Caco-2 (cell line): ENCODE measurements around the gene INAVA. TPM values are rescaled to one million over a fixed set of nuclear protein-coding genes. Genes with fewer than 3 reads are reported as not detected.

Experiments
- BruUV-seq: library from RNA; stranded (reverse); fragments of 400-500 nt; replicated peaks from 2 replicates; lab custom pipeline; 2021; lab: Mats Ljungman, UMichigan
- CTCF ChIA-PET: fragments of 300-600 bp; sonication (Branson Sonifier 250); formaldehyde crosslinking; loops from one replicate; lab custom pipeline; 2022; ENCODE audit warnings: antibody characterized with exemption; lab: Charles Lee
- POLR2A ChIA-PET: fragments of 300-600 bp; sonication (Branson Sonifier 250); formaldehyde crosslinking; loops from one replicate; lab custom pipeline; 2022; ENCODE audit warnings: antibody characterized with exemption; lab: Charles Lee
- DNase-seq, 2 experiments: peaks; one replicate each; pipeline versions ENCODE4 v3.0.0 to v3.0.0-alpha.2; 2020 to 2022
- H3K27me3 ChIP-seq: replicated peaks from 2 replicates; pipeline ENCODE4 v1.6.0; 2011; ENCODE audit warnings: low read length; ENCODE audit not compliant: control insufficient read depth, insufficient read depth
- H3K36me3 ChIP-seq: 2 replicates; pipeline ENCODE4 v1.5.1; 2011; ENCODE audit warnings: low read length; ENCODE audit not compliant: control insufficient read depth, insufficient read depth
- H3K4me1 ChIP-seq: fragments of 250-450 bp; sonication (Bioruptor Pico); 2 replicates; pipeline ENCODE4 v1.5.1; 2020; ENCODE audit warnings: mild to moderate bottlenecking
- H3K4me3 ChIP-seq: 2 replicates; pipeline ENCODE4 v1.5.1; 2011; ENCODE audit warnings: low read depth, mild to moderate bottlenecking, control low read depth, low read length
- H3K9me3 ChIP-seq: fragments of 250-450 bp; sonication (Bioruptor Pico); 2 replicates; pipeline ENCODE4 v1.5.1; 2020; ENCODE audit warnings: mild to moderate bottlenecking, moderate library complexity
- H3K27ac Mint-ChIP-seq: one replicate; pipeline ENCODE4 v1.8.0; 2022; ENCODE audit warnings: mixed read lengths; ENCODE audit not compliant: unreplicated experiment
- H3K27me3 Mint-ChIP-seq: one replicate; pipeline ENCODE4 v1.8.0; 2022; ENCODE audit warnings: mixed read lengths; ENCODE audit not compliant: insufficient read depth, unreplicated experiment
- H3K36me3 Mint-ChIP-seq: one replicate; pipeline ENCODE4 v1.8.0; 2022; ENCODE audit warnings: mild to moderate bottlenecking, mixed read lengths; ENCODE audit not compliant: insufficient read depth, unreplicated experiment
- H3K4me1 Mint-ChIP-seq: one replicate; pipeline ENCODE4 v1.8.0; 2022; ENCODE audit warnings: low read depth, mixed read lengths; ENCODE audit not compliant: unreplicated experiment
- H3K4me3 Mint-ChIP-seq: one replicate; pipeline ENCODE4 v1.8.0; 2022; ENCODE audit warnings: mild to moderate bottlenecking, moderate library complexity, mixed read lengths; ENCODE audit not compliant: unreplicated experiment
- H3K9me3 Mint-ChIP-seq: one replicate; pipeline ENCODE4 v1.8.0; 2022; ENCODE audit warnings: mixed read lengths; ENCODE audit not compliant: unreplicated experiment
- intact Hi-C: fragments of 100-400 bp; cut with micrococcal nuclease; formaldehyde crosslinking; loops from one replicate; pipeline ENCODE4 v1.10.0; 2022; ENCODE audit not compliant: unreplicated experiment
- total RNA-seq: library from RNA; stranded (reverse); gene quantifications from 2 replicates; pipeline ENCODE4 v1.2.3, GENCODE V29; 2022
- TF ChIP-seq, protein P1 (sequence below), 2 experiments: fragments of 200-600 bp in 1 of 2; IDR thresholded peaks; 1 replicate in 1 of 2; 2 replicates in 1 of 2; pipeline versions ENCODE4 v1.5.1 to v1.8.0; 2011 to 2022; ENCODE audit warnings: antibody characterized with exemption in 1 of 2, control low read depth in 1 of 2, inconsistent platforms in 1 of 2, low read depth in 1 of 2, low read length in 1 of 2, mild to moderate bottlenecking in 1 of 2, moderate library complexity in 1 of 2; ENCODE audit not compliant: insufficient read depth in 1 of 2, severe bottlenecking in 1 of 2, unreplicated experiment in 1 of 2

The INAVA gene
- total RNA-seq, 1 experiment from 2014 or later: 123 TPM

DNA sequence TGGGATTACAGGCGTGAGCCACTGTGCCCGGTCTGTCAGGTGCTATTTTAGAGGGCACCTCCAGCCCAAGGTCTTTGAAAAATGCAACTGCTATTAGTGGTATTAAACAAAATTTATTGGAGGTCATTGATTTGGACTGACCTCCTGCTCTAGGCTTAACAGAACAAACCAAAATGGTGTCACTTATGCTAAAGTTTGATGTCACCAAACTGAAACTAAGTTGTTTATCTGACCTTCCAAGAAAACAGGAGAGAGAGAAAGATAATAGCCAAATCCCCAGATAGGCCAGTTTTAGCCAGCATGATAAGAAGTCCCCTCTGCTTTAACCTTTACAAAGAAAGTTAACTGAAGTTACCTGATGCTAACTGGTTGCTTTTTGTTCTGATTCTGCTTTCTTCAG lies 8.1 kb upstream of the INAVA start:
- Mint-ChIP-seq H3K4me3 (no peak overlapping the region), H3K9me3 (no peaks in the 10 kb centered on the region), H3K4me1 (peaks cover 20% of the 10 kb centered on the region), H3K36me3 (peaks cover 12% of the 10 kb centered on the region), H3K27me3 (no peaks in the 10 kb centered on the region), H3K27ac (no peak overlapping the region)
- ChIA-PET POLR2A (no interaction called here), CTCF (no interaction called here)
- Histone ChIP-seq H3K4me3 (no peak overlapping the region), H3K27me3 (no peaks in the 10 kb centered on the region), H3K36me3 (no peaks in the 10 kb centered on the region), H3K4me1 (peaks cover 7% of the 10 kb centered on the region), H3K9me3 (no peaks in the 10 kb centered on the region)
- TF ChIP-seq, protein P1, sequence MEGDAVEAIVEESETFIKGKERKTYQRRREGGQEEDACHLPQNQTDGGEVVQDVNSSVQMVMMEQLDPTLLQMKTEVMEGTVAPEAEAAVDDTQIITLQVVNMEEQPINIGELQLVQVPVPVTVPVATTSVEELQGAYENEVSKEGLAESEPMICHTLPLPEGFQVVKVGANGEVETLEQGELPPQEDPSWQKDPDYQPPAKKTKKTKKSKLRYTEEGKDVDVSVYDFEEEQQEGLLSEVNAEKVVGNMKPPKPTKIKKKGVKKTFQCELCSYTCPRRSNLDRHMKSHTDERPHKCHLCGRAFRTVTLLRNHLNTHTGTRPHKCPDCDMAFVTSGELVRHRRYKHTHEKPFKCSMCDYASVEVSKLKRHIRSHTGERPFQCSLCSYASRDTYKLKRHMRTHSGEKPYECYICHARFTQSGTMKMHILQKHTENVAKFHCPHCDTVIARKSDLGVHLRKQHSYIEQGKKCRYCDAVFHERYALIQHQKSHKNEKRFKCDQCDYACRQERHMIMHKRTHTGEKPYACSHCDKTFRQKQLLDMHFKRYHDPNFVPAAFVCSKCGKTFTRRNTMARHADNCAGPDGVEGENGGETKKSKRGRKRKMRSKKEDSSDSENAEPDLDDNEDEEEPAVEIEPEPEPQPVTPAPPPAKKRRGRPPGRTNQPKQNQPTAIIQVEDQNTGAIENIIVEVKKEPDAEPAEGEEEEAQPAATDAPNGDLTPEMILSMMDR (IDR thresholded peaks at IDR 0.05; ENCODE audit: insufficient read depth in 1 of 2, low read depth in 1 of 2, low read length in 1 of 2, severe bottlenecking in 1 of 2, unreplicated experiment in 1 of 2): no peak
- no peak for DNase-seq
- BruUV-seq: no TSS peak
- intact Hi-C loops: no loop called here

DNA sequence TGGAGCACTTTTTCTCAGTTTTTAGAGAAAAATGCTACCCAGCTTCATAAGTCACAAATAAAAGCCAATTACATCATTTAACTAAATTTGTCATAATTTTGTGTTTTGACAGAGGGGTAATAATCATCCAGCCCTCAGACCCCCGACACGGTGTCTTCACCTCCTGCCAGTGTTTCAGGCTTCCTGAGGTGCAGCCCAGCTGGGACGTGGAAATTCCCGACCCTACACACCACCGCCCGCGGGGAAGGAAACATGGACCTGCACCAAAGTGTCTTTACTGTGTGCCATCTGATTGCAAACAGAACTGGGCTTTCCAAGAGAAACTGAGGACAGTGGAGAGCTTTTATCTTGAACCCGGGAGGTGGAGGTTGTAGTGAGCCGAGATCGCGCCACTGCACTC lies 7.7 kb upstream of the INAVA start:
- Histone ChIP-seq H3K36me3 (no peaks in the 10 kb centered on the region), H3K27me3 (no peaks in the 10 kb centered on the region), H3K9me3 (no peaks in the 10 kb centered on the region), H3K4me3 (no peak overlapping the region), H3K4me1 (peaks cover 7% of the 10 kb centered on the region)
- TF ChIP-seq, protein P1 (IDR thresholded peaks at IDR 0.05; ENCODE audit: insufficient read depth in 1 of 2, low read depth in 1 of 2, low read length in 1 of 2, severe bottlenecking in 1 of 2, unreplicated experiment in 1 of 2): no peak
- Mint-ChIP-seq H3K27me3 (no peaks in the 10 kb centered on the region), H3K4me1 (peaks cover 20% of the 10 kb centered on the region), H3K4me3 (no peak overlapping the region), H3K36me3 (peaks cover 14% of the 10 kb centered on the region), H3K9me3 (no peaks in the 10 kb centered on the region), H3K27ac (no peak overlapping the region)
- ChIA-PET POLR2A (no interaction called here), CTCF (no interaction called here)
- BruUV-seq: no TSS peak
- intact Hi-C loops: no loop called here
- no peak for DNase-seq

DNA sequence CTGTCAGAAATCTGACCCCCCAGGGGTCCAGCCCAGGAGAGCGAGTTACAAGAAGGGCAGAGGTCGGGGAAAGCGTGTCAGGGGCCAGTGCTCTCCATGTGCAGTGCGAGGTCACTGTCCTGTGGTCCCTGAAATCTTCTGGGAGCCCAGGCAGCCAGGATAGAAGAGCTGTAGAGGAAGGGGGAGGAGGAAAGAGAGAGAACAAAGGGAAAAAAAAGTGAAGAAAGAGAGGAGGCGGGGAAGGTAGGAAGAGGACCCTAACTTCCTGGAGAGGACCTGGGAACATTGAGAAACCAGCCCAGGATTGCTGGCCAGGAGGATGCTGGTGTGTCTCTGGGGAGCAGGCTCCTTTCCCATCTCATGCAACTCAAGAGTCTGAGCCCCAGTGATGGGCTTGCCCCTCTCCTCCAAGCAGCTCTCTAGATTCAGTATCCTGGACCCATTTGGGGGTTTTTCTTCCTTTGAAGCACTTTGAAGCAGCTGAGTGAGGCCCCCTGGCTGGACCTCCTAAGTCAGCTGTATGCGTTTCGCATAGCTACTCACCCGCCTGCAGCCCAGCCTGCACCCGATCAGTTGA lies 6.8 kb upstream of the INAVA start:
- H3K36me3 Mint-ChIP-seq: peaks cover 14% of the 10 kb centered on the region
- H3K27me3 Mint-ChIP-seq: no peaks in the 10 kb centered on the region
- H3K27me3 ChIP-seq: no peaks in the 10 kb centered on the region
- no peaks in the 10 kb centered on the region for H3K36me3 ChIP-seq
- no peak overlapping the region for H3K4me3 Mint-ChIP-seq
- no TSS peak for BruUV-seq
- DNase-seq: no peak
- peaks cover 20% of the 10 kb centered on the region for H3K4me1 Mint-ChIP-seq
- no peak overlapping the region for H3K27ac Mint-ChIP-seq
- peaks cover 7% of the 10 kb centered on the region for H3K4me1 ChIP-seq
- TF ChIP-seq, protein P1 (IDR thresholded peaks at IDR 0.05; ENCODE audit: insufficient read depth in 1 of 2, low read depth in 1 of 2, low read length in 1 of 2, severe bottlenecking in 1 of 2, unreplicated experiment in 1 of 2): no peak
- intact Hi-C loops: no loop called here
- no peaks in the 10 kb centered on the region for H3K9me3 ChIP-seq
- ChIA-PET POLR2A (no interaction called here), CTCF (interaction anchor here (0.7 kb wide), 1 partner anchor 29 kb away, joined by 3 read pairs; no protein-coding TSS in a partner anchor)
- no peak overlapping the region for H3K4me3 ChIP-seq
- H3K9me3 Mint-ChIP-seq: no peaks in the 10 kb centered on the region
